Measurements from ENCODE around the gene LAD1.

LAD1 gene

GRCh38 chr1:201391651-201392511 lies 7.2 kb downstream of the LAD1 start:
- DNase-seq (ENCODE audit: low spot score): no peak

DNA sequence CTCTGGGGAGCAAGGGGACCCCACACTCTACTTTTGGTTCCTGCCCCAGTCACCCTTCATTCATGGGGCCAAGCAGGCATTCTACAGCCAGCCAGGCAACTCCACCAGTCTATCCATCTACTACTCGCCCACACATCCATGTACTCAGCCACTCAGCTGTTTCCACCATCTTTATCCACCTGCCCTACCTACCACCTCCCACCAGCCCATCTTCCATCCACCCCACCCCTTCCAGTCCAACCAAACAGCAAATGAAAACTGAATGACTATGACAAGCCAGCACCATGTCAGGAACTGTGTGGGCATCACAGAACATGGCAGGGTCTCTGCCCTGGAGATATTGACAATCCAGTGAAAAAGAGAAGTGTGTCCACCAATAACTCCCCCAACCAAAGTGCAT lies 7.9 kb downstream of the LAD1 start:
- DNase-seq (ENCODE audit: low spot score): no peak

GRCh38 chr1:201389051-201389450 lies 10.1 kb downstream of the LAD1 start:
- DNase-seq (ENCODE audit: low spot score): no peak

- DNase-seq (ENCODE audit: low spot score): no peak
These were observed 12.9 kb downstream of the LAD1 start for GRCh38 chr1:201386208-201386607.

DNA sequence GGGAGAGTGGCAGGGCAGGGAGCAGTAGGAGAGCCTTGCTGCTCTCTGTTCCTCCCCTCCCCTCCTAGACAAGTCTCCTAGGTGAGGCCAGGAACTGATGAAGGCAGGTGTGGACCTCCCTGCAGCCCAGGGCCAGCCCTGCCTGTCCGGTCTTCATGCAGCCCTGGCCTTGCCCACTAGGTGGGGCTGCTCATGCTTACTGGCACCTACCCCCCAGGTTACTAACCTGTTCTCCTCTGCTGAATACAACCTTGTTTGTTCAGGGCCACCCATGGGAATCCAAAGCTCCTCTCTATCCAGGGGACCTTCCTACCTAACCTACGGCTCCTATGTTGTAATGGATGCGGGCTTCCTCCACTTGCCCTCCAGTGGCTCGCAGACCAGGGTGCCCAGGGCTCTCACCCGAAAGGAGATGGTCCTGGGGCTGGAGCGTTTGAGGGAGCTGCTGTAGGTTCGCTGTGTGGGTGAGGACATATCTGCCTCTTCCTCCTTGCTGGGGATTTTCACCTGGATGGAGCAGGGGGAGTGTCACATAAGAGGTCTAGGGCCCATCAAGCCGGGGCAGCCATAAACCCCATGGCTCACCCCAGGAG lies 13.7 kb downstream of the LAD1 start:
- DNase-seq (ENCODE audit: low spot score): peak; percentile 6

DNA sequence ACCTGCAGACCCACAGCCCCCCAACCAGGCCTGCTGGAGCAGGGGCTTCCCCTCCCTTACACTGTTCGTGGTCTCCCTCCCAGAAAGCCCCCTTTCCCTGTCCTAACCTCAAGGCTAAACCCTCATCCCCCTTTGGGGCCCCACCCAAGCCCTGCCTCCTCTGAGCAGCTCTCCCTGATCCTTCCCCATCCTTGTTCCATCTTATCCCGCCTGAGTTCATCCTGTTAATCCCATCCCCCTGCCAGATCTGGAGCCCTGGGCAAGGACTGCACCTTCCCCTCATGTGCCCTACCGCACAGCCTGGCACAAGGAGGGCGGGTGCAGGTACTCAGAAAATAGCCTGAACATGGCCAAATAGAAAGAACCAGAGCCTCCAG lies 14.7 kb downstream of the LAD1 start:
- no peak for DNase-seq (ENCODE audit: low spot score)

DNA sequence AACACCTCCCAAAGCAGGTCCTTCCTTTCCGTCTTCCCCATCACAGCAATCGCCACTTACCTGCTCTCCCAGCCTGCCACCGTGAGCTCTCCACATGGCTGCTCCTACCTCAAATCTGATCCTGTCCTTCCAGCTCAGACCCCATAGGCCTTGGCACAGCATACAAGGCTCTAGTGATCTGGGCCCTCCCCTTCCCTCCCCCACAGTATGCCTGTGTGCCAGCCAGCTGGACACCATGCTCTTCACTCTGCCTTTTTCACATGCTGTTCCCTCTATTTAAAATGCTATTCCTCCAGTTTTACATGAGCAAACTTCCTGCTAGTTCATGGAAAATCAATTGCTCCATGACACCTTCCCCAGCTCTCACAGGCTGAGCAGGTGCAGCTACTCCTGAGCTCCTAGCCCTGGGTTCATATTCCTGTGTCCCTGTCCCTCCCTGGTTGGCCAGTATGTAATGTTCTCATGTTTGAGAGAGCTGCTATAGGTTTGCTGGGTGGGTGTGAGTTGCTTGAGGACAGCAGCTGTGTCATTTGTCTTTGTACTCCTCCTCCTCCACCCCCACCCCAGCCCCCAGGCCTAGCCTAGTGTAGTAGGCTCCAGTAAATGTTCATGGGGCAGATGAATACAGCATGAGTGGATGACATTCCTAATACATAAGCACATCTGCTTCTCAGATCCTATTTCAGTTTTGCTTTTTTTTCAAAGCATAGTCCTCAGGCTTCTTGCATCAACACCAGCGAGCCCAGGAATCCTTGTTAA lies 15.3 kb downstream of the LAD1 start:
- no peak for DNase-seq (ENCODE audit: low spot score)

DNA sequence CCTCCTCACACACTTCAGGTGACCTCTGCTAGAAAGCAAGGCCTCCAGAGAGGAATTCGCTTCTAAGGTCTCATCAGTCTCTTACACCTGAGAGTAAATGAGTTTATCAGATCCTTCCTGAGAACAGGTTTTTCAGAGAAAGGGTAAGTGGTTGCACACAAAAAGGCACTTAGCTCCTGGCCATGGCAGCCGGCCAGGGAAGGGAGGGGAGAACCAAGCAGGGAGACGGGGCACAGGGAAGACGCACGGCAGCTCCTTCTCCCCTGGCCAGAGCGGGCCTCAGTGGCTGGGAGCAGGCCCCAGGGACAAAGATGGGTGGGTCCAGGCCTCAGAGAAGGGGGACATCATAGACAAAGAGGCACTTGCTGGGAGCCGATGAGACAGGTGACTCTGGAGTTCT lies 18.0 kb downstream of the LAD1 start:
- DNase-seq (ENCODE audit: low spot score): no peak

DNA sequence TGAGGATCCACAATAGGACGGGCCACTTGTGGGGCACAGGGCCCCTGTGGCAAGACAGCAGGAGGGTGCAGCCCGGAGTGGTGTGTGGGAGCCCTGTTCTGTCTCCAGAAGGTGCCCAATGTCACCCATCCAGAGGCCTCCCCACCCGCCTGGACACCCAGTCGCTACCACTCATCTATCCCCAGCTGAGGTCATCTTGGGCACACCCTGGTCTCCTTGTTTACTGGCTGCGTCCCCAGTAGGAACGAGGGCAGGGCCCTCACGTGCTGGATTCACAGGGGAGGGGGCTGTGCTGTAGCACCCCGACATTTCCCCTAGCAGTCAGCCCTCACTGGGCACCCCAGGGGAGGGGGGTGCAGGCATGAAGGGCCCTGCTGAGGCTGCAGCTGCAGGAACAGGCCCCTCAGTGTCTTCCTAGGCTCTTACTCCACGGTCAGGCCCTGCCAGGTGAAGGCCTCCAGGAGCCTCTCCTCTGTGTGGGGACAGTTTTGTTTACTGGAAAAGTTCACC lies 19.3 kb downstream of the LAD1 start:
- DNase-seq (ENCODE audit: low spot score): no peak

DNA sequence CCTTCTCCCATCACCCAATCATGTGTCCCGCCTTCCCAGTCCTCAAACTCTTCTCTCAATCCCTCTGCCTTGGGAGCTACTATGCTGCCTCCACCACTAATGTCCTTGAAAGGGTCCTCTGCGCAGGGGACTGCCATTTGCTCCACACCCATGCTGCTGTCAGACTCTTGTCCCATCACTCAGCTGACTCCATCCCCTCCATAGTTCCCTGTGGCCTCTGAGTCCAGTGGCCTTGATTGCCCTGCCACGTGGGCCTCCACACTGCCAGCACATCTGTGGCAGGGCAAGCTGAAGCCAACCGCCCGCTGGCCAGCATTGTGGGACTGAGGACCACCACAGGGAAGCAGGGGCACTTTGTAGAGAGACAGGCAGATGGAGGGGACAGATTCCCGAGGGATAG lies 20.3 kb downstream of the LAD1 start:
- no peak for DNase-seq (ENCODE audit: low spot score)

GRCh38 chr1:201377611-201378092 lies 21.5 kb downstream of the LAD1 start, which contains the start of gene TNNT2:
TNNT2 (minus strand) TSS chr1:201377680; CDS start chr1:201373254, 4,426 bp downstream.
- DNase-seq (ENCODE audit: low spot score): no peak

GRCh38 chr1:201376464-201377374 lies 22.4 kb downstream of the LAD1 start:
- no peak for DNase-seq (ENCODE audit: low spot score)

DNA sequence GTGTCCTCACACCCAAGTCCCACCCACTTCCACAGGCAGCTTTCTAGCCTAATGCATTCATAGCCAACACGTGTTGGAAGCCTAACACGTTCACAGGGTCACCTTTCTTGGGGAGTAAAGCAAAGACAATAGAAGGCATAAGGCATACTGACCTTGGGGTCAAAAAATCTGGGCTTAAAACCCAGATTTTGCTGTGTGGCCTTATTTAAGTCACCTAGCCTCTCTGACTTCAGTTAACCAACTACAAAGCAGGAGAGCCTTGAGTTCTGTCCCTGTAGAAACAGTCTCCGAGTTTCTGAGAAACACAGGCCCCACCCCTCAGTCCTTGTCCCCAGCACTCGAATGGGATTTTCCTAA lies 23.0 kb downstream of the LAD1 start:
- no peak for DNase-seq (ENCODE audit: low spot score)

DNA sequence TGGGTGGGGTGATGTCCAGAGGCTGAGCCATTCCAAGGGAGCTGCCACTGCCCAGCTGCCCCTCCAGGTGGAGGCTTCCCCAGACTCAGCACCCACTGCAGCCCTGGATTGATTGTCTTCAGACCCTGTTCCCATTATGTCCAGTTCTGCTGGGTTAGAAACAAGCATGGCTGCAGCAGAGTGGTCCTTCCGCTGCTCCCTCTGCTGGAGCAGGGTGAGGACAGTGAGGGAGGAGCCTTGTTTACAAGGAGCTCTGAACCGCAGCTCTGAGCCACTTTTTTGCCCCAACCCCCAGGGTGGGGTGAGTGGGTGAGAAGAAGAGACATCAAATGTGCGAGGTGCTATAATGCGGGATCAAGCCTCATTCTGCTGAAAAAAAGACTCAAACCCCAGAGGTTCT lies 24.0 kb downstream of the LAD1 start:
- no peak for DNase-seq (ENCODE audit: low spot score)

GRCh38 chr1:201374364-201374763 lies 24.8 kb downstream of the LAD1 start:
- DNase-seq (ENCODE audit: low spot score): no peak

DNA sequence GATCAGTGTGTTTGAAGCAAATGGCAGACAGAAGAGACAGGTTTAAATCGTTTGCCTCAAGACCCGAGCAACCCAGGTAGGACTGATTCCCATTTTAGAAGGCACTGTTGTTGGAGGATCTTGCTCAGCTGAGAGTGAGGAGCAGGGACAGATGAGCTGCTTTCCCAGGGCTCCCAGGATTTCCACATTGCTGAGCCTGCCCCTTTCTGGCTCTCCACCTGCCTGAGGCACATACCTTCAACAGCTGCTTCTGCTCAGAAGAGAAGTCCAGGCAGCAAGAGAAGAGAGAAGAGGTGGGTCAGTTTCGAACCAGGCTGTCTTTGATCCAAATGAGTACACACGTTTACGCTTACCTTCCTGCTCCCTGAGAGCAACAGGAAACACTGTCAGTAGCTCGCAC lies 27.3 kb downstream of the LAD1 start:
- DNase-seq (ENCODE audit: low spot score): no peak

- no peak for DNase-seq (ENCODE audit: low spot score)
These were observed 27.8 kb downstream of the LAD1 start for GRCh38 chr1:201371276-201371675.

DNA sequence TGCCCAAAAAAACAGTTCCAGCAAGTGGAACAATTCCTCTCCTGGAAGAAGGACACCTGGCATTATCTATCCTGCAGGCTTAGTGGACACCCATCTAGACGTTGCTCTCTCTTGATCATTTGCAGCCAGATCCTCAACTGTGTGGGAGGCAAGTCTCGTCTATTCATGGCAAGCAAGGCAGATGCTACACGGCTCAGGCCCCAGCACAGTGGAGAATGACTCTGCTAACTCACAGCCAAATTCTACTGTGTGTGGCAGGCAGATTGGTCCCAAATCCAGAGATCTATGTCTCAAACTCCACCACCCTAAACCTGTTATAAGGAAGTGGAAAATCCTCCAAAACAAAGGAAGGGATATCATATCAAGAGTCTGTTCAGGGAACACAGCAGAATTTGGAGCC lies 28.6 kb downstream of the LAD1 start:
- peak; percentile 7 for DNase-seq (ENCODE audit: low spot score)

DNA sequence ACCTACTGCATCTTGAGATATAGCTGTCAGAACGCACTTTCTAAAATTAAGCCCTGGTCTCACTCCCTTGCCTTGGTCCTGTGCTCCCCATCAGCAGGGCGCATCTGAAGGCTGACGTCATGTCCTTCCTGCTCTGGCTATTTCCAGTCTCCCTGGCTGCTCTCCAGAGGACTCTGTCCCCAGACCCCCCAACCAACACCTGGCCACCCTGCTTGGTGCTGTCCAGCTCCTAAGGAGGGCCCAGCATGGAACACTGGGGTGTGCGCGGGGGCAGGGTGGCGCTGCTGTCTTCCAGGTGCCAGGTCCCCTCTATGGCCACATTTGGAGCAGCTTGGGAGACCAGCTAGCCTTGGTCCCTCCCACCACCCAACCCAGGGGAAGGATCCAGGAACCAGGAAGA lies 29.9 kb downstream of the LAD1 start:
- no peak for DNase-seq (ENCODE audit: low spot score)

DNA sequence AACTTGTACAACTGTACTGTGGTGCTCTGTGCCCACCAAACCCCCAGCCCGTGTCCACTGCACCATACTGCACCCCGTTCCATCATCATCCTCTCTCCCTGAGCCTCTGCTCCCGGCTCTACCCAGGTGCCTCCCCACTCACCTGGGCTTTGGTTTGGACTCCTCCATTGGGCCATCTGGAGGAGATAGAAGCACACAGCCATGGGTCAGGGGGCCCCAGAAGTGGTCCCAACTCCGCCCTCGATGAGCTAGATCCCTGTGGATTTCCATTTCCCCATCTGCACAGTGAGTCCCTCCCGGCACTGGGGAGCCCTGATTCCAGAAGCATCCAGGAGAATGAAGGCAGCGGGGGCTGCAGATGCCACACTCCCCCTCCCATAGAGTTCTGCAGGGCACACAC lies 32.4 kb downstream of the LAD1 start:
- DNase-seq (ENCODE audit: low spot score): no peak

- DNase-seq (ENCODE audit: low spot score): no peak
These were observed 33.9 kb downstream of the LAD1 start for GRCh38 chr1:201365251-201365650.

GRCh38 chr1:201364808-201365105 lies 34.4 kb downstream of the LAD1 start:
- no peak for DNase-seq (ENCODE audit: low spot score)

Data from pons (tissue), 1 donor.